ENCODE data around the gene MOGAT3. TPM values are rescaled to one million over a fixed set of nuclear protein-coding genes. Genes with fewer than 3 reads are reported as not detected.

Gene MOGAT3
- total RNA-seq, 1 experiment from 2014 or later: not detected

- no peak for DNase-seq (ENCODE audit: low spot score)
These were observed 28.6 kb downstream of the MOGAT3 start for GRCh38 chr7:101172005-101172853.

GRCh38 chr7:101171442-101171837 is 29.4 kb downstream of the MOGAT3 start:
- no peak for DNase-seq (ENCODE audit: low spot score)

DNA sequence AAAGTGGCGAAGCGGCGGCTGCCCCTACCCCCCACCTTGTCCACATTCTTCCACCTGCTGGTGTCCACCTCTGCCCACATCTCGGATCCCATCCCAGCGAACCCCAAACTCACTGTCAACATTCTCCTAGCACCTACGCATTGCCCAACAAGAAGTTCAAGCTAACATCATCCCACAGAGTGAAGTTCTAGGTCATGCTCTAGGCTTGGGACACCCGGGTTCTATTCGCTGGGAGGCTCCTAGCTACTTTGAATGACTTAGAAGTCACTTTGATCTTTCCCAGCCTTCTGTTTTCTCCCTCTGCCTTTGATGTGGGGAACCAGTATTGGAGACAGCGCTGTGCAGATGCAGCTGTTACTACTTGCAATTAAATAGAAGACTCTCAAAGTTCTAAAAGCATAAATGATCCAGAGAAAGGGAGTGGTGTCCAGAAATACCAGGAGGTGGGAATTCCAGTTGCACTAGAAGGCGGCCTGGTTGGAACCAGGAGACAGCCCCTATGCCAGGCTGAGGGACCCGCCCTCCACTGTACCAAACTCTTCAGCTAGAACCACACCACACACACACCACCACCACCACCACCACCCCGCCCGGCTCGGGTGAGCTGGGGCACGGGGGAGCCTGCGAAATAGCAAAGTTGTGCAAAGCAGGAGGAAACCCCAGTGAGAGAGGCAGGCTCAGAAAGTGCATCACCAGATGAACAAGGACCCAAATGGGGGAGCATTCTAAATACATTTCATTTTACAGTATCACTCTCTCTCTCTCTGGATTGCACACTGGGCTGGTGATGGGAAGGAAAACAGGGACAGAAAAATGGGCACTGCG is 30.0 kb downstream of the MOGAT3 start:
- DNase-seq (ENCODE audit: low spot score): no peak

- DNase-seq (ENCODE audit: low spot score): peak; percentile 62
These were observed 30.8 kb downstream of the MOGAT3 start for GRCh38 chr7:101169838-101170551.

GRCh38 chr7:101169110-101169837 is 31.6 kb downstream of the MOGAT3 start:
- DNase-seq (ENCODE audit: low spot score): no peak

- no peak for DNase-seq (ENCODE audit: low spot score)
These were observed 32.3 kb downstream of the MOGAT3 start for GRCh38 chr7:101168412-101169049.

DNA sequence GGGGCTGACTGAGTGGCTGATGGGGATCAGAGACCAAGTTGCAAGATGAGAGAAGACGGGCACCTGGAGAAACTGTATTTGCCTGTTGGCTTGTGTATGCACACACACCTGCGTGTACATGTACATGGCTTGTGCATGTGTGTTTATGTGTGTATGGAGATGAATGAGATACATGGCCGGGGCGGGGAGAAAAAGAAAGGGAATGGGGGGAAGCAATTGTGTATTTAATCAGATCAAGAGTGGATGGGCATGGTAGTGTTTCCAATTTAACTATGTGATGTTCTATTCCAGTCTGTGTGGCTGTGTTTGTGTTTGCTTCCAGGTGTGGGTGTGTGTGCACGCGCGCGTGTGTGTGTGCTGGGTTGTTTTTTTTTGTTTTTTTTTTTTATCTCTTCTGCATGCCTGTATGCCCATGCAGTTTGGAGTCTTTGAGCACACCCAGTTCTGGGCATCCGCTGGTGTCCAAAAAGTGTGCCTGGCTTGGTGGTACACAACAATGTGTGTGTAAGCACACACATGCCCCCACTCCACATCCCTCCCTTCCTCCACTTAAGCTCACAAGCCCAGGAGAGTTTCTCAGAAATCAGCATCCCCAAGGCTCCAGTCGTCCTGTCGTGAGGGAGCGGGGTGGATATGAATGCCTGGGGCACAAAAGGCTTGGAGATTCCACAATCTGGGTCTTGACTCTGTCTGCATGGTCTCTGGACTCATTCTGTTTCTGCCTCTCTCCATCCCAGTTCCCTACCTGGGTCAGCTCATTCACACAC is 33.0 kb downstream of the MOGAT3 start:
- DNase-seq (ENCODE audit: low spot score): no peak

- DNase-seq (ENCODE audit: low spot score): peak; percentile 51
These were observed 33.8 kb downstream of the MOGAT3 start for GRCh38 chr7:101166909-101167644.

DNA sequence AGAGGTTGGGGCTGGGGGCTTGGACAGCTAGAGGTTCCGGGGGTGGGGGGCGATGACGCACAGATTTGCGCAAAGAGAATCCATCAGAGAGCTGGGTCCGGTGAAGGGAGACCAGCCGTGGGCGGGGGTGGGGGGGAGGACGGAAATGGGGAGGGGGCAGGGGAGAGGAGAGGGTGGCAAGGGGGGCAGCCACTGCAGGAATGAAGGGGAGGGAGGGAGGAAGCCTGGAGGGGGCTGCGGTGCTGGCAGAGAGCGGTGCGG is 34.3 kb downstream of the MOGAT3 start:
- DNase-seq (ENCODE audit: low spot score): no peak

DNA sequence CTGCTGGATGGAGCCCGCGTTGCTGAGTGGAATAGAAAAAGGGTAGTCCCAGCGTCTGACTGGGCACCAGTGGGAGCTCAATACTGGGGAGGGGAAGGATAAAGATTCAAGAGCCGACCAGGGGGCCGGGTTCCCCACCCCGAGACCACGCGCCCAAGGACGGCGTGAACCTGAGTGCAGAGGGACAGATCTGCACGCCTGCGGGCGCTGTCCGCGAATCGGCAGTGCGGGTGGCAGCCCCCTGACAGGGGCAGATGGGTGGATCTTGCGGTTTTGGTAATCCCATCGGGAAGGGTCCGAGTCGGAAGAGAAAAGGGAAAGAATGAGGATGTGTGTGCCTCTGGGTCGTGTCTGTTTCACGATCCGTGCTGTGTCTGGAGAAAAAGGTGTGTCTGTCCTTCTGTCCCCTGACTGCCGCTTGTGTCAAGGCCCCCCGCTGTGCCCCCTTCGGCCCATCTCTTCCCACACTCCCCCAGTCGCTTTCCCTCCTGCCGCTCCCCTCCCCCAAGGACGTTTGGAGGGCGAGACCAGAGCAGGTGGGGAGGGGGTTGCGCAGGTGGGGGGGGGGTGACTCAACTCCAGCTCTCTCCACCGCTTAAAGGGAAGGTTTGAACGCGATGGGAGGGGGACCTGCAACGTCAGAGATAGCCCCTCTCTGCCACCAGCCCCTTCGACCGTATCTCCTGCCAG is 34.7 kb downstream of the MOGAT3 start:
- DNase-seq (ENCODE audit: low spot score): no peak

DNA sequence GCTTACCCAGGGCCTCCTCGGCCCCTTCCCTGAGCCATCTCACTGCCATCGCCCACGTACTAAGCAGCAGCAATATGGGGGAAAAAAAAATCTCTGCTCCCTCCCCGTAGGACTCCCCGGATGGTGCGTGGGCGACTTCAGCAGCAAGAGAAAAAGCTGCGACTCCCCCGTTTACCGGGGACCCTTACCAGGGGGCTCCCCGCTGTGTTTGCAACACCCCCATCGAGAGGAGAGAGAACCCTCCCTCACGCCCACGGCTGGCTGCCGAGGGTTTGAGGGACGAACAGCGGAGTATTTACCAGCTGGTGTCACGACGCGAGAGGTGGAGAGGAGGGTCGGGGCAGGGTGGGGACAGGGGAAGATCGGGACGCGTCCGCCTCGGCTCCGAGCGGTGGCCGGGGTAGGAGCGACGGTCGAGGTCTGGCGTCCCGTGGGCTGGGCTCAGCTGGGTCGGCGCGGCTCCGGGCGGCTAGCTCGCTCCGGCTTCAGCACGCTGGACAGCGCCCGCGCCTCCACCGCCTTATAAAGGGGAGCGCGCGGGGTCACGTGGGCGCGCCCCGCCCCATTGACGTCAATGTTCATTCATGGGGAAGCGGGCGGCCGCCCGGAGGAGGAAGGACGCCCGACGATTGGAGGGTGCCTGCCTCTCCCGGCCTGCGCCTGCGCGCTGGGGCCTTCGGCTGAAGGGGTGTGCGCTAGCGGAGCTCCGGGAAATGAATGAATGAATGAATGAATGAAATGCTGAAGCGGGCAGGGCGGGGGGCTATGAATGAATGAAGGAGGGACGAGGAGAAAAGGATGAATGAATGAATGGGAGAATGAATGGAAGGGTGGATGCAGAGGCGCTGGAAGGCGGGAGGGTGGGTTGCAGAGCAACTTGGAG is 35.5 kb downstream of the MOGAT3 start, which contains the start of gene VGF:
TSS of gene VGF (minus strand) at position 495 of the 883 bp plus-strand sequence. CDS start 726 bp downstream, outside the sequence.
- peak; percentile 93 for DNase-seq (ENCODE audit: low spot score)

DNA sequence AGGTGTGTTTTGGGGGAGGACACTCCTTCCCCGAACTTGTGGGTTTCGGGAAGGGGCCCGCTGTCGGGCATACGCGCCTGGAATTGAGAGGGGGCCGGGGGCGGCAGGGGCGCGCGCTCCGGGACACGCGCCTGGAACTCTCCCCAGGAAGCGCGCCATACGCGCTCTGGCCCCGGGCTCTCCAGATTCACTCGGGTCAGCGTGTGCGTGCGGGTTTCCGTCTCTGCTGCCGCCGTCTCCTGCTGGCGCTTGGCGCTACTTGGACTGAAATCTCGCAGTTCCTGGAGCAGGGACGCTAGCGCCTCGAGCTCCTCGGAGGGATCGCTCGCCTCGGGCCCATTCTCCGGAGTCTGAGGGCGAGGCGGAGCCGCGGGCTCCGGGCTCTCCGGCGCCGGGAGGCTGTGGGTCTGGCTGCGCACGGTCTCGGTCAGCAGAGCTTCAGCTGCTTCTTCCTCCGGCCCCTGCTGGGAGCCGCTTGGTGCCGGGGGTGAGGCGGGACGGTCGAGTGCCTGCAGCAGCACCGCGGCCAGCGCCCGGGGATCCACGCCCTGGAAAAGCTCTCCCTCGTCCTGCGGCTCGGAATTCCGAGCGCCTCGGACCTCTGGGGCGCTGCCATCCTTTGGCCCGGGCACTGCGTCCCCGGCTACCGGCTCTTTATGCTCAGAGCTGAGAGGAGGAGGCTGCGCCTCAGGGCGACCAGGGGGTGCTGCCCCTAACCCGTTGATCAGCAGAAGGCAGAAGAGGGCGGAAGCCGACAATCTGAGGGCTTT is 36.6 kb downstream of the MOGAT3 start:
- no peak for DNase-seq (ENCODE audit: low spot score)

DNA sequence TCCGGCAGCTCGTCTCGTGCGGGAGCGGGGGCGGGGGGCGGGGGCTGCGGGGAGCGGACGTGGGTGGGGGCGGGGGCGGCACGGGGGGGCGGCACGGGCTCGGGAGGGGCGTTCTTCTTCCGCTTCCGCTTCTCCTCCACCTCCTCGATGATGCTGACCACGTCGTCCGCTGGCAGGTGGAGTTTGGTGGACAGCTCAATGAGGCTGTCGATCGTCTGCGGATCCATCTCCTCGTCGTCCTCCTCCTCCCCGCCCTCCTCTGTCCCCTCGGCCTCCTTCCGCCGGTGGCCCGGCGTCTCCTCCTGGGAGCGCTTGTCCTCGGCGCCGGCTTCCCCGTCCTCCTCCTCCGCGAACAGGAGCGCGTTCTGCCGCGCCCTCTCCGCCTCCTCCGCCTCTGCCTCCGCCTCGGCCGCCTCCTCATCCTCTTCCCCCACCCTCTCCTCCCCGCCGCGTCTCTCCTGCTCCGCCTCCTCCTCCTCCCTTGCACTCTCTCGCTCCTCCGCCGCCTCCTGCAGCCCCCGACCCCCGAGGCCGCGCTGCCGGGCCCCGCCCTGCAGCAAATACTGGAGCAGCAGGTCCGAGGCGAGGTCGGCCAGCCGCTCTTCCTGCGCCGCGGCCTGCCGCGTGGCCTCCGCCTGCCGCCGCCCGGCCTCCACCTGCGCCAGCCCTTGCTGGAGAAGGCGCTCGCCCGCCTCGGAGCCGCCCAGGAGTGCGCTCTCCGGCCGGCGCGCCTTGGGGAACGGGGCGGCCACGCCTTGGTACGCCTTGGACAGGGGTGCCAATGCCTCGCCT is 37.4 kb downstream of the MOGAT3 start:
- DNase-seq (ENCODE audit: low spot score): peak; percentile 58

GRCh38 chr7:101162551-101163278 is 38.1 kb downstream of the MOGAT3 start:
- peak; percentile 61 for DNase-seq (ENCODE audit: low spot score)

GRCh38 chr7:101161692-101162471 is 39.0 kb downstream of the MOGAT3 start:
- DNase-seq (ENCODE audit: low spot score): no peak
